Measurements from ENCODE around the gene TCERG1. TPM values are rescaled to one million over a fixed set of nuclear protein-coding genes. Genes with fewer than 3 reads are reported as not detected.

TCERG1 gene
- total and polyA plus RNA-seq, 9 of the 15 experiments (the other 6 are each of a cell fraction or from before 2014, with no cell fraction given): 50.3 to 148 (median 119) TPM

GRCh38 chr5:146533260-146533857 lies 86.2 kb downstream of the TCERG1 start:
- in situ Hi-C loops (cut with MboI) (no loop called here), intact Hi-C loops (cut with micrococcal nuclease) (loop anchor here (1.0 kb wide), 2 partner anchors 433 to 656 kb away; no protein-coding TSS in a partner anchor)
- DNase-seq (ENCODE audit: extremely low read depth in 1 of 4, low spot score in 3 of 4): peak; percentile 55 to 81 (median 58)
- H3K27me3 ChIP-seq (ENCODE audit: control insufficient read depth in 2 of 2, insufficient read depth in 2 of 2, low read length in 2 of 2): peaks cover 0 to 11% of the 10 kb centered on the region in 2 experiments; a peak in 1 of 5 replicates
- CTCF ChIA-PET (ENCODE audit: low intra/inter-chr PET ratio): interaction anchor here (1.1 to 1.6 kb wide), 2 partner anchors 9 to 433 kb away, joined by 5 to 7 read pairs; no protein-coding TSS in a partner anchor
- no peaks in the 10 kb centered on the region for H3K36me3 ChIP-seq (ENCODE audit: control insufficient read depth, insufficient read depth, low read length)
- WGBS (ENCODE audit: insufficient coverage, low coverage, missing lambda C conversion rate): 0% methylated on average over 6 of the region's 7 CpGs
- H3K79me2 ChIP-seq (ENCODE audit: control insufficient read depth, insufficient read depth, low read length): no peaks in the 10 kb centered on the region
- no peak overlapping the region for H3K9ac ChIP-seq (ENCODE audit: insufficient read depth in 1 of 2, low read depth in 2 of 2, low read length in 2 of 2)
- peak; percentile 98 for ATAC-seq
- H3K4me2 ChIP-seq (ENCODE audit: insufficient read depth, low read length): no peak overlapping the region
- H3K4me3 ChIP-seq: no peak overlapping the region
- H3K9me1 ChIP-seq (ENCODE audit: control insufficient read depth, insufficient read depth, low read length): no peaks in the 10 kb centered on the region
- no peaks in the 10 kb centered on the region for H4K20me1 ChIP-seq (replicated peaks; ENCODE audit: control insufficient read depth, insufficient read depth, low read length)
- peak; percentile 97 for FAIRE-seq
- no peak overlapping the region for H2AFZ ChIP-seq (ENCODE audit: low read depth, low read length)
- H3K27ac ChIP-seq (ENCODE audit: extremely low read depth, low read depth, low read length): no peak overlapping the region
- no peaks in the 10 kb centered on the region for H3K9me3 ChIP-seq (replicated peaks; ENCODE audit: control insufficient read depth, insufficient read depth, low read depth, low read length)
- no TSS peak for BruUV-seq (replicated peaks)
- H3K4me1 ChIP-seq (replicated peaks in 1 of 2; ENCODE audit: control insufficient read depth in 2 of 2, insufficient read depth in 2 of 2, low read length in 2 of 2): no peaks in the 10 kb centered on the region
- POLR2A ChIA-PET: no interaction called here
- peak; percentile 62 for TF ChIP-seq SMC3 (conservative IDR thresholded peaks at IDR 0.05; ENCODE audit: insufficient read depth, low read depth, low read length)
- TF ChIP-seq RCOR1 (IDR thresholded peaks at IDR 0.05; ENCODE audit: borderline replicate concordance in 1 of 2, low read depth in 2 of 2, low read length in 2 of 2): peak in 1 of 2 experiments; percentile 34; a peak in 1 of 4 replicates
- no peak for TF ChIP-seq THRA (IDR thresholded peaks at IDR 0.05)
- TF ChIP-seq RAD21 (CRISPR knock-in tag; conservative IDR thresholded peaks at IDR 0.05 in 1 of 2, IDR thresholded peaks at IDR 0.05 in 1 of 2): peak; percentile 59 to 80
- peak; percentile 47; the same call in 1 of the 2 replicates for TF ChIP-seq DEAF1 (CRISPR knock-in tag; IDR thresholded peaks at IDR 0.05)
- TF ChIP-seq STAG1 (CRISPR knock-in tag; IDR thresholded peaks at IDR 0.05; ENCODE audit: borderline replicate concordance): peak; percentile 38; the same call in 1 of the 2 replicates
- TF ChIP-seq ZFP36 (IDR thresholded peaks at IDR 0.05; ENCODE audit: low read depth, low read length, partially characterized antibody): peak; percentile 53
- no peak for TF ChIP-seq CUX1 (CRISPR knock-in tag; IDR thresholded peaks at IDR 0.05)
- no peak for TF ChIP-seq FOXK2 (conservative IDR thresholded peaks at IDR 0.05 in 1 of 2, IDR thresholded peaks at IDR 0.05 in 1 of 2; ENCODE audit: low read depth in 2 of 2)
- TF ChIP-seq RBM15 (IDR thresholded peaks at IDR 0.05; ENCODE audit: insufficient read depth, low read length): no peak
- no peak for TF ChIP-seq ZNF12 (CRISPR knock-in tag; IDR thresholded peaks at IDR 0.05)
- TF ChIP-seq SPI1 (IDR thresholded peaks at IDR 0.05; ENCODE audit: borderline replicate concordance, low read depth, low read length): peak; percentile 40; the same call in 1 of the 2 replicates
